GM18858 (cell line): ENCODE measurements around the gene DCHS2.

Source experiments
- ATAC-seq: cut with Tn5 transposase; IDR thresholded peaks from one replicate; pipeline ENCODE4 v1.9.1; 2021; ENCODE audit not compliant: unreplicated experiment

The DCHS2 gene

GRCh38 chr4:154490583-154491340 is 837 bp downstream of the DCHS2 start:
- no peak for ATAC-seq

- ATAC-seq: no peak
Measured at GRCh38 chr4:154490234-154490582, 1.4 kb downstream of the DCHS2 start.

- ATAC-seq: no peak
Measured at GRCh38 chr4:154489558-154490233, 1.9 kb downstream of the DCHS2 start.

GRCh38 chr4:154487145-154487544 is 4.5 kb downstream of the DCHS2 start:
- ATAC-seq: no peak

- ATAC-seq: peak; percentile 99
Measured at GRCh38 chr4:154485127-154485773, 6.3 kb downstream of the DCHS2 start.

GRCh38 chr4:154478547-154478946 is 13.1 kb downstream of the DCHS2 start:
- peak; percentile 20 for ATAC-seq

- peak; percentile 93 for ATAC-seq
Measured at GRCh38 chr4:154478128-154478527, 13.5 kb downstream of the DCHS2 start.

- no peak for ATAC-seq
Measured at GRCh38 chr4:154476232-154476631, 15.4 kb downstream of the DCHS2 start.

GRCh38 chr4:154475820-154476219 is 15.8 kb downstream of the DCHS2 start:
- ATAC-seq: no peak

GRCh38 chr4:154473497-154473896 is 18.1 kb downstream of the DCHS2 start:
- ATAC-seq: no peak

- no peak for ATAC-seq
Measured at GRCh38 chr4:154472858-154473257, 18.7 kb downstream of the DCHS2 start.

- ATAC-seq: peak; percentile 56
Measured at GRCh38 chr4:154471526-154472331, 19.9 kb downstream of the DCHS2 start.

GRCh38 chr4:154471032-154471431 is 20.6 kb downstream of the DCHS2 start:
- peak; percentile 83 for ATAC-seq

- no peak for ATAC-seq
Measured at GRCh38 chr4:154467886-154468285, 23.7 kb downstream of the DCHS2 start.

GRCh38 chr4:154466336-154466735 is 25.3 kb downstream of the DCHS2 start:
- no peak for ATAC-seq

GRCh38 chr4:154465085-154465484 is 26.5 kb downstream of the DCHS2 start:
- ATAC-seq: no peak

- ATAC-seq: no peak
Measured at GRCh38 chr4:154464654-154465053, 26.9 kb downstream of the DCHS2 start.

- no peak for ATAC-seq
Measured at GRCh38 chr4:154462081-154462810, 29.4 kb downstream of the DCHS2 start.

GRCh38 chr4:154457471-154457870 is 34.1 kb downstream of the DCHS2 start:
- no peak for ATAC-seq

GRCh38 chr4:154456889-154457288 is 34.7 kb downstream of the DCHS2 start:
- no peak for ATAC-seq

GRCh38 chr4:154456240-154456639 is 35.4 kb downstream of the DCHS2 start:
- ATAC-seq: no peak
